K562 (cell line): ENCODE data around the gene TGFB1I1. TPM values are rescaled to one million over a fixed set of nuclear protein-coding genes. Genes with fewer than 3 reads are reported as not detected.

Source experiments
- ATAC-seq: fragments of 200-7000 bp; cut with Tn5 transposase; 3 replicates; pipeline ENCODE4 v1.9.1; 2020; ENCODE audit warnings: moderate library complexity
- BruUV-seq: library from RNA; stranded (reverse); fragments of 400-500 nt; replicated peaks from 2 replicates; lab custom pipeline; 2021; lab: Mats Ljungman, UMichigan
- CTCF ChIA-PET: fragments of 300-600 bp; formaldehyde crosslinking; extraction: SDS; loops from one replicate; lab custom pipeline; 2021; ENCODE audit warnings: low intra/inter-chr PET ratio; lab: Yijun Ruan, JAX
- POLR2A ChIA-PET: fragments of 300-600, 350-650 bp; sonication (Branson Sonifier 250); formaldehyde crosslinking; extraction: SDS; loops from one replicate; lab custom pipeline; 2021; ENCODE audit warnings: antibody characterized with exemption, inconsistent platforms; lab: Yijun Ruan, JAX
- DNase-seq, 4 experiments: peaks; one replicate each; pipeline versions ENCODE4 v3.0.0 to v3.0.0-alpha.2; 2011 to 2018; ENCODE audit warnings: low spot score in 3 of 4, mixed read lengths in 3 of 4; ENCODE audit errors: extremely low read depth in 1 of 4
- FAIRE-seq: peaks from 2 replicates; lab custom pipeline; 2011; peaks lifted over from hg19 to GRCh38; lab: Jason Lieb, UNC
- H2AFZ ChIP-seq: 2 replicates; pipeline ENCODE4 v1.6.0; 2011; ENCODE audit warnings: low read depth, low read length, control low read depth, inconsistent platforms
- H3K27ac ChIP-seq: fragments of 200-600 bp; 3 replicates; pipeline ENCODE4 v1.8.0; 2011; ENCODE audit warnings: low read depth, mild to moderate bottlenecking, control low read depth, inconsistent platforms, low read length, moderate library complexity, mixed read lengths; ENCODE audit errors: extremely low read depth
- H3K27me3 ChIP-seq, 2 experiments: fragments of 300-600 bp in 1 of 2; 2 replicates in 1 of 2; 3 replicates in 1 of 2; pipeline versions ENCODE4 v1.6.0 to v1.8.0; 2011; ENCODE audit warnings: inconsistent platforms in 2 of 2, low read length in 2 of 2, mild to moderate bottlenecking in 1 of 2, mixed read lengths in 1 of 2, moderate library complexity in 1 of 2; ENCODE audit not compliant: control insufficient read depth in 2 of 2, insufficient read depth in 2 of 2
- H3K36me3 ChIP-seq: fragments of 300-600 bp; 3 replicates; pipeline ENCODE4 v1.8.0; 2011; ENCODE audit warnings: mild to moderate bottlenecking, low read length, inconsistent platforms; ENCODE audit not compliant: control insufficient read depth, insufficient read depth
- H3K4me1 ChIP-seq, 2 experiments: fragments of 200-600 bp in 1 of 2; replicated peaks in 1 of 2; 2 replicates in 1 of 2; 3 replicates in 1 of 2; pipeline versions ENCODE4 v1.5.1 to v1.8.0; 2011; ENCODE audit warnings: inconsistent platforms in 2 of 2, low read length in 2 of 2, mild to moderate bottlenecking in 1 of 2, mixed read lengths in 1 of 2, moderate library complexity in 1 of 2; ENCODE audit not compliant: control insufficient read depth in 2 of 2, insufficient read depth in 2 of 2
- H3K4me2 ChIP-seq: 2 replicates; pipeline ENCODE4 v1.6.1; 2011; ENCODE audit warnings: low read length, control low read depth, inconsistent platforms, mixed read lengths; ENCODE audit not compliant: insufficient read depth
- H3K4me3 ChIP-seq: fragments of 200-600 bp; sonication (generic), shearing (Covaris generic); 2 replicates; pipeline ENCODE4 v1.5.1; 2016; ENCODE audit warnings: control low read depth, inconsistent platforms
- H3K79me2 ChIP-seq: fragments of 200-600 bp; 3 replicates; pipeline ENCODE4 v1.8.0; 2011; ENCODE audit warnings: low read length, inconsistent platforms; ENCODE audit not compliant: control insufficient read depth, insufficient read depth
- H3K9ac ChIP-seq, 2 experiments: 2 replicates each; pipeline versions ENCODE4 v1.6.0 to v1.6.1; 2011; ENCODE audit warnings: low read depth in 2 of 2, low read length in 2 of 2, control low read depth in 1 of 2, inconsistent platforms in 1 of 2, mild to moderate bottlenecking in 1 of 2, mixed read lengths in 1 of 2; ENCODE audit not compliant: insufficient read depth in 1 of 2
- H3K9me1 ChIP-seq: one replicate; pipeline ENCODE4 v1.6.0; 2011; ENCODE audit warnings: inconsistent platforms, mild to moderate bottlenecking, low read length, moderate library complexity; ENCODE audit not compliant: control insufficient read depth, insufficient read depth
- H3K9me3 ChIP-seq: replicated peaks from 2 replicates; pipeline ENCODE4 v1.5.1; 2011; ENCODE audit warnings: low read depth, low read length, inconsistent platforms; ENCODE audit not compliant: control insufficient read depth, insufficient read depth
- H4K20me1 ChIP-seq: replicated peaks from 2 replicates; pipeline ENCODE4 v1.6.1; 2011; ENCODE audit warnings: low read length, inconsistent platforms, mixed read lengths; ENCODE audit not compliant: control insufficient read depth, insufficient read depth
- PCBP1 ChIP-seq: fragments of 200-400 bp; formaldehyde crosslinking; IDR thresholded peaks from 2 replicates; pipeline ENCODE4 v1.6.1; 2018; ENCODE audit warnings: mild to moderate bottlenecking, low read depth, low read length; ENCODE audit not compliant: poor library complexity, severe bottlenecking
- TSC22D4 ChIP-seq: fragments of 450-650 bp; IDR thresholded peaks from 2 replicates; pipeline ENCODE4 v1.6.1; 2016; ENCODE audit warnings: missing genetic modification characterization, missing biosample characterization, control low read depth
- ZNF764 ChIP-seq: fragments of 250-450 bp; sonication (Bioruptor Pico); IDR thresholded peaks from 2 replicates; pipeline ENCODE4 v1.4.0; 2020; ENCODE audit warnings: low read depth, mild to moderate bottlenecking, moderate library complexity
- WGBS: fragments of 100-300 bp; shearing (Covaris generic); methylation state at CpG from one replicate; pipeline ENCODE4 v1.1.6; 2016; ENCODE audit warnings: low coverage, mixed read lengths; ENCODE audit not compliant: insufficient coverage; ENCODE audit errors: missing lambda C conversion rate; 5-methylcytosine and 5-hydroxymethylcytosine counted together
- in situ Hi-C: fragments of 300-500 bp; cut with MboI; formaldehyde crosslinking; loops from 4 replicates; pipeline ENCODE4 v1.15.0; 2018; ENCODE audit warnings: inconsistent platforms, mixed read lengths
- intact Hi-C: fragments of 100-400 bp; cut with micrococcal nuclease; formaldehyde crosslinking; loops from 2 replicates; pipeline ENCODE4 v1.14.2; 2022
- polyA plus RNA-seq, 8 experiments: library from polyadenylated mRNA; depleted of rRNA in 4 of 8; stranded (reverse) in 5 of 8; unstranded in 3 of 8; fragments of >200 nt; fragmentation: Nextera tagmentation in 2 of 8; fragmentation: Illumina TruSeq in 1 of 8; extraction: Ambion mirVana in 2 of 8; extraction: Trizol in 1 of 8; gene quantifications; 2 replicates each; pipeline versions ENCODE4 v1.2.1 to v1.2.3, GENCODE V29; 2011 to 2014; ENCODE audit warnings: inconsistent platforms in 1 of 8, missing spikeins in 1 of 8
- total RNA-seq, 7 experiments: library from RNA; depleted of rRNA in 6 of 7; stranded (reverse); fragments of >200 nt in 6 of 7; fragmentation: Illumina TruSeq in 2 of 7; extraction: Trizol in 2 of 7; gene quantifications; 2 replicates each; pipeline versions ENCODE4 v1.2.1 to v1.2.3, GENCODE V29; 2011 to 2021; ENCODE audit warnings: low replicate concordance in 1 of 7

Gene TGFB1I1
- total and polyA plus RNA-seq, 9 of the 15 experiments (the other 6 are each of a cell fraction or from before 2014, with no cell fraction given) = 0.04 to 0.91 (median 0.19) TPM

- POLR2A ChIA-PET = no interaction called here
Observed at GRCh38 chr16:31464781-31465260, 7.1 kb upstream of the TGFB1I1 start.

GRCh38 chr16:31465788-31466370 is 6.1 kb upstream of the TGFB1I1 start:
- intact Hi-C loops = no loop called here
- Histone ChIP-seq H4K20me1 (no peaks in the 10 kb centered on the region), H3K27ac (no peak overlapping the region), H2AFZ (no peak overlapping the region), H3K4me2 (no peak overlapping the region), H3K9me3 (no peaks in the 10 kb centered on the region), H3K4me3 (no peak overlapping the region), H3K4me1 (peaks cover 0 to 21% of the 10 kb centered on the region in 2 experiments; a peak in 1 of 5 replicates), H3K27me3 (no peaks in the 10 kb centered on the region), H3K36me3 (peaks cover 48% of the 10 kb centered on the region; the same call in 2 of the 3 replicates), H3K9me1 (no peaks in the 10 kb centered on the region), H3K79me2 (peaks cover 5% of the 10 kb centered on the region; the same call in 1 of the 3 replicates), H3K9ac (0 out of 4 replicates have a peak overlapping the region, but pooled peaks of 1 of the 2 experiments have one; percentile 35)
- ChIA-PET POLR2A (no interaction called here), CTCF (interaction anchor here (0.6 kb wide), 1 partner anchor 234 kb away, joined by 5 read pairs; no protein-coding TSS in a partner anchor)
- peak in 1 of 4 experiments; percentile 4 for DNase-seq
- 77% methylated on average over 12 of the region's 20 CpGs for WGBS
- in situ Hi-C loops = no loop called here
- FAIRE-seq = no peak
- no TSS peak for BruUV-seq
- ATAC-seq = no peak
- no peak for TF ChIP-seq TSC22D4 (tag)

More at GRCh38 chr16:31464781-31465260, 7.1 kb upstream of the TGFB1I1 start:
- no peak for FAIRE-seq
- Histone ChIP-seq H4K20me1 (no peaks in the 10 kb centered on the region), H3K9me3 (no peaks in the 10 kb centered on the region), H3K79me2 (peaks cover 13% of the 10 kb centered on the region; the same call in 2 of the 3 replicates), H3K4me3 (no peak overlapping the region), H3K4me2 (no peak overlapping the region), H3K9me1 (no peaks in the 10 kb centered on the region), H2AFZ (no peak overlapping the region), H3K36me3 (peaks cover 48% of the 10 kb centered on the region; the same call in 2 of the 3 replicates), H3K9ac (no peak overlapping the region), H3K4me1 (peaks cover 4 to 21% of the 10 kb centered on the region in 2 experiments; a peak in 4 of 5 replicates), H3K27ac (no peak overlapping the region), H3K27me3 (no peaks in the 10 kb centered on the region)
- BruUV-seq = no TSS peak
- no peak for ATAC-seq
- in situ Hi-C loops = no loop called here
- TF ChIP-seq PCBP1 (peak; percentile 35), ZNF764 (CRISPR knock-in tag) (no peak)
- DNase-seq = no peak
- intact Hi-C loops = no loop called here
- 94% methylated on average over 7 of the region's 17 CpGs for WGBS
- CTCF ChIA-PET = no interaction called here
